DND-41 (cell line): ENCODE measurements around the gene SCD5.

Experiments
- EZH2 ChIP-seq: IDR thresholded peaks from 3 replicates; pipeline ENCODE4 v1.6.1; 2012; ENCODE audit warnings: borderline replicate concordance, low read depth, mild to moderate bottlenecking, moderate library complexity, low read length, inconsistent platforms; ENCODE audit not compliant: severe bottlenecking
- TF ChIP-seq, protein P1 (sequence below): IDR thresholded peaks from 2 replicates; pipeline ENCODE4 v1.5.1; 2012; ENCODE audit warnings: borderline replicate concordance, low read length, moderate library complexity, mild to moderate bottlenecking; ENCODE audit not compliant: poor library complexity, severe bottlenecking; ENCODE audit errors: extremely low read depth

- TF ChIP-seq, protein P1, sequence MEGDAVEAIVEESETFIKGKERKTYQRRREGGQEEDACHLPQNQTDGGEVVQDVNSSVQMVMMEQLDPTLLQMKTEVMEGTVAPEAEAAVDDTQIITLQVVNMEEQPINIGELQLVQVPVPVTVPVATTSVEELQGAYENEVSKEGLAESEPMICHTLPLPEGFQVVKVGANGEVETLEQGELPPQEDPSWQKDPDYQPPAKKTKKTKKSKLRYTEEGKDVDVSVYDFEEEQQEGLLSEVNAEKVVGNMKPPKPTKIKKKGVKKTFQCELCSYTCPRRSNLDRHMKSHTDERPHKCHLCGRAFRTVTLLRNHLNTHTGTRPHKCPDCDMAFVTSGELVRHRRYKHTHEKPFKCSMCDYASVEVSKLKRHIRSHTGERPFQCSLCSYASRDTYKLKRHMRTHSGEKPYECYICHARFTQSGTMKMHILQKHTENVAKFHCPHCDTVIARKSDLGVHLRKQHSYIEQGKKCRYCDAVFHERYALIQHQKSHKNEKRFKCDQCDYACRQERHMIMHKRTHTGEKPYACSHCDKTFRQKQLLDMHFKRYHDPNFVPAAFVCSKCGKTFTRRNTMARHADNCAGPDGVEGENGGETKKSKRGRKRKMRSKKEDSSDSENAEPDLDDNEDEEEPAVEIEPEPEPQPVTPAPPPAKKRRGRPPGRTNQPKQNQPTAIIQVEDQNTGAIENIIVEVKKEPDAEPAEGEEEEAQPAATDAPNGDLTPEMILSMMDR = no peak
- no peak for TF ChIP-seq EZH2
Measured at GRCh38 chr4:82611982-82612381, 186.6 kb downstream of the SCD5 start.
